ENCODE measurements around the gene TMEM151B. TPM values are rescaled to one million over a fixed set of nuclear protein-coding genes. Genes with fewer than 3 reads are reported as not detected.
A peak's percentile ranks its signal among the peaks of the same experiment; 100 is the strongest.

TMEM151B gene
- total and polyA plus RNA-seq, 9 of the 15 experiments (the other 6 are each of a cell fraction or from before 2014, with no cell fraction given): not detected

DNA sequence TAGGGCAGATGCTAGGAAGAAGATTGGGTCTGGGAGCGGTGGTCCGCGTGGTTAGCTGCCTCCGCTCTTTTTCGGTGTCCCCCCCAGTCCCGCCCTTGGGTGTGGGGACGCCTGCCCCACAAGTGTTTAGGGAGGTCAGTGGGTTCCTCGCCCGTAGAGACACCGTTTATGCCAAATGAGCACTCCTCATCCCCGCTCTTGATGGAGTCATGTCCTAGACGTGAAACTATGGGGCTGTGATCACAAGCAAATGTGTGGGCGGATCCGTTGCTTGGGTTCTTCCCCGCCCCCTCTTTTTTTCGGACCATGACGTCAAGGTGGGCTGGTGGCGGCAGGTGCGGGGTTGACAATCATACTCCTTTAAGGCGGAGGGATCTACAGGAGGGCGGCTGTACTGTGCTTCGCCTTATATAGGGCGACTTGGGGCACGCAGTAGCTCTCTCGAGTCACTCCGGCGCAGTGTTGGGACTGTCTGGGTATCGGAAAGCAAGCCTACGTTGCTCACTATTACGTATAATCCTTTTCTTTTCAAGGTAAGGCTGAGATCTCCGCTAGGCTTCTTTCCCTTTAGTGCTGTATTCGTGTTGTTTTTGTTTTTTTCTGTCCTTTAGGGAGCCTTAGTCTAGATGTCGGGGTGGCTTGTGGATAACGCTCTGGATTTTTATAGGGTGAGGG, 23.4 kb upstream of the TMEM151B start, which contains the start of gene HSP90AB1 (continued):
- TF ChIP-seq, protein P1, sequence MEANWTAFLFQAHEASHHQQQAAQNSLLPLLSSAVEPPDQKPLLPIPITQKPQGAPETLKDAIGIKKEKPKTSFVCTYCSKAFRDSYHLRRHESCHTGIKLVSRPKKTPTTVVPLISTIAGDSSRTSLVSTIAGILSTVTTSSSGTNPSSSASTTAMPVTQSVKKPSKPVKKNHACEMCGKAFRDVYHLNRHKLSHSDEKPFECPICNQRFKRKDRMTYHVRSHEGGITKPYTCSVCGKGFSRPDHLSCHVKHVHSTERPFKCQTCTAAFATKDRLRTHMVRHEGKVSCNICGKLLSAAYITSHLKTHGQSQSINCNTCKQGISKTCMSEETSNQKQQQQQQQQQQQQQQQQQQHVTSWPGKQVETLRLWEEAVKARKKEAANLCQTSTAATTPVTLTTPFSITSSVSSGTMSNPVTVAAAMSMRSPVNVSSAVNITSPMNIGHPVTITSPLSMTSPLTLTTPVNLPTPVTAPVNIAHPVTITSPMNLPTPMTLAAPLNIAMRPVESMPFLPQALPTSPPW (CRISPR knock-in tag; IDR thresholded peaks at IDR 0.05): no peak
- TF ChIP-seq SOX6 (IDR thresholded peaks at IDR 0.05): peak; percentile 49
- no peak for TF ChIP-seq KAT7 (CRISPR knock-in tag; IDR thresholded peaks at IDR 0.05; ENCODE audit: borderline replicate concordance)
- TF ChIP-seq RBM17 (IDR thresholded peaks at IDR 0.05; ENCODE audit: borderline replicate concordance, low read depth, low read length): no peak
- no peak for TF ChIP-seq GABPB1 (CRISPR knock-in tag; IDR thresholded peaks at IDR 0.05)
- TF ChIP-seq TAF1 (IDR thresholded peaks at IDR 0.05; ENCODE audit: control insufficient read depth, extremely low read depth, insufficient read depth, low read length, severe bottlenecking): peak; percentile 100
- TF ChIP-seq, protein P2, sequence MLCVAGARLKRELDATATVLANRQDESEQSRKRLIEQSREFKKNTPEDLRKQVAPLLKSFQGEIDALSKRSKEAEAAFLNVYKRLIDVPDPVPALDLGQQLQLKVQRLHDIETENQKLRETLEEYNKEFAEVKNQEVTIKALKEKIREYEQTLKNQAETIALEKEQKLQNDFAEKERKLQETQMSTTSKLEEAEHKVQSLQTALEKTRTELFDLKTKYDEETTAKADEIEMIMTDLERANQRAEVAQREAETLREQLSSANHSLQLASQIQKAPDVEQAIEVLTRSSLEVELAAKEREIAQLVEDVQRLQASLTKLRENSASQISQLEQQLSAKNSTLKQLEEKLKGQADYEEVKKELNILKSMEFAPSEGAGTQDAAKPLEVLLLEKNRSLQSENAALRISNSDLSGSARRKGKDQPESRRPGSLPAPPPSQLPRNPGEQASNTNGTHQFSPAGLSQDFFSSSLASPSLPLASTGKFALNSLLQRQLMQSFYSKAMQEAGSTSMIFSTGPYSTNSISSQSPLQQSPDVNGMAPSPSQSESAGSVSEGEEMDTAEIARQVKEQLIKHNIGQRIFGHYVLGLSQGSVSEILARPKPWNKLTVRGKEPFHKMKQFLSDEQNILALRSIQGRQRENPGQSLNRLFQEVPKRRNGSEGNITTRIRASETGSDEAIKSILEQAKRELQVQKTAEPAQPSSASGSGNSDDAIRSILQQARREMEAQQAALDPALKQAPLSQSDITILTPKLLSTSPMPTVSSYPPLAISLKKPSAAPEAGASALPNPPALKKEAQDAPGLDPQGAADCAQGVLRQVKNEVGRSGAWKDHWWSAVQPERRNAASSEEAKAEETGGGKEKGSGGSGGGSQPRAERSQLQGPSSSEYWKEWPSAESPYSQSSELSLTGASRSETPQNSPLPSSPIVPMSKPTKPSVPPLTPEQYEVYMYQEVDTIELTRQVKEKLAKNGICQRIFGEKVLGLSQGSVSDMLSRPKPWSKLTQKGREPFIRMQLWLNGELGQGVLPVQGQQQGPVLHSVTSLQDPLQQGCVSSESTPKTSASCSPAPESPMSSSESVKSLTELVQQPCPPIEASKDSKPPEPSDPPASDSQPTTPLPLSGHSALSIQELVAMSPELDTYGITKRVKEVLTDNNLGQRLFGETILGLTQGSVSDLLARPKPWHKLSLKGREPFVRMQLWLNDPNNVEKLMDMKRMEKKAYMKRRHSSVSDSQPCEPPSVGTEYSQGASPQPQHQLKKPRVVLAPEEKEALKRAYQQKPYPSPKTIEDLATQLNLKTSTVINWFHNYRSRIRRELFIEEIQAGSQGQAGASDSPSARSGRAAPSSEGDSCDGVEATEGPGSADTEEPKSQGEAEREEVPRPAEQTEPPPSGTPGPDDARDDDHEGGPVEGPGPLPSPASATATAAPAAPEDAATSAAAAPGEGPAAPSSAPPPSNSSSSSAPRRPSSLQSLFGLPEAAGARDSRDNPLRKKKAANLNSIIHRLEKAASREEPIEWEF (CRISPR knock-in tag; IDR thresholded peaks at IDR 0.05): no peak
- no peak for TF ChIP-seq HDAC3 (IDR thresholded peaks at IDR 0.05; ENCODE audit: borderline replicate concordance, partially characterized antibody)
- no peak; the same call in 1 of the 2 replicates for TF ChIP-seq BACH1 (tag; IDR thresholded peaks at IDR 0.05)
- TF ChIP-seq ESRRB (CRISPR knock-in tag; IDR thresholded peaks at IDR 0.05; ENCODE audit: borderline replicate concordance): no peak
- no peak for TF ChIP-seq CCAR2 (IDR thresholded peaks at IDR 0.05; ENCODE audit: low read depth, low read length)
- TF ChIP-seq ZNF57 (CRISPR knock-in tag; IDR thresholded peaks at IDR 0.05): no peak
- peak; percentile 84; the same call in 1 of the 2 replicates for TF ChIP-seq PHF21A (IDR thresholded peaks at IDR 0.05; ENCODE audit: borderline replicate concordance, low read depth)
- no peak for TF ChIP-seq SMAD3 (CRISPR knock-in tag; conservative IDR thresholded peaks at IDR 0.05)
- no peak for TF ChIP-seq CBFA2T2 (conservative IDR thresholded peaks at IDR 0.05)
- TF ChIP-seq, protein P3, sequence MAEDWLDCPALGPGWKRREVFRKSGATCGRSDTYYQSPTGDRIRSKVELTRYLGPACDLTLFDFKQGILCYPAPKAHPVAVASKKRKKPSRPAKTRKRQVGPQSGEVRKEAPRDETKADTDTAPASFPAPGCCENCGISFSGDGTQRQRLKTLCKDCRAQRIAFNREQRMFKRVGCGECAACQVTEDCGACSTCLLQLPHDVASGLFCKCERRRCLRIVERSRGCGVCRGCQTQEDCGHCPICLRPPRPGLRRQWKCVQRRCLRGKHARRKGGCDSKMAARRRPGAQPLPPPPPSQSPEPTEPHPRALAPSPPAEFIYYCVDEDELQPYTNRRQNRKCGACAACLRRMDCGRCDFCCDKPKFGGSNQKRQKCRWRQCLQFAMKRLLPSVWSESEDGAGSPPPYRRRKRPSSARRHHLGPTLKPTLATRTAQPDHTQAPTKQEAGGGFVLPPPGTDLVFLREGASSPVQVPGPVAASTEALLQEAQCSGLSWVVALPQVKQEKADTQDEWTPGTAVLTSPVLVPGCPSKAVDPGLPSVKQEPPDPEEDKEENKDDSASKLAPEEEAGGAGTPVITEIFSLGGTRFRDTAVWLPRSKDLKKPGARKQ (CRISPR knock-in tag; IDR thresholded peaks at IDR 0.05): no peak
- TF ChIP-seq, protein P4, sequence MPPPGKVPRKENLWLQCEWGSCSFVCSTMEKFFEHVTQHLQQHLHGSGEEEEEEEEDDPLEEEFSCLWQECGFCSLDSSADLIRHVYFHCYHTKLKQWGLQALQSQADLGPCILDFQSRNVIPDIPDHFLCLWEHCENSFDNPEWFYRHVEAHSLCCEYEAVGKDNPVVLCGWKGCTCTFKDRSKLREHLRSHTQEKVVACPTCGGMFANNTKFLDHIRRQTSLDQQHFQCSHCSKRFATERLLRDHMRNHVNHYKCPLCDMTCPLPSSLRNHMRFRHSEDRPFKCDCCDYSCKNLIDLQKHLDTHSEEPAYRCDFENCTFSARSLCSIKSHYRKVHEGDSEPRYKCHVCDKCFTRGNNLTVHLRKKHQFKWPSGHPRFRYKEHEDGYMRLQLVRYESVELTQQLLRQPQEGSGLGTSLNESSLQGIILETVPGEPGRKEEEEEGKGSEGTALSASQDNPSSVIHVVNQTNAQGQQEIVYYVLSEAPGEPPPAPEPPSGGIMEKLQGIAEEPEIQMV (tag; conservative IDR thresholded peaks at IDR 0.05; ENCODE audit: low read depth): no peak
- no peak for TF ChIP-seq DNMT1 (IDR thresholded peaks at IDR 0.05)

Data from K562 (cell line).